ENCODE measurements around the gene LCE6A. TPM values are rescaled to one million over a fixed set of nuclear protein-coding genes. Genes with fewer than 3 reads are reported as not detected.

The LCE6A gene
- total and polyA plus RNA-seq, 9 of the 15 experiments (the other 6 are each of a cell fraction or from before 2014, with no cell fraction given), result not detected

DNA sequence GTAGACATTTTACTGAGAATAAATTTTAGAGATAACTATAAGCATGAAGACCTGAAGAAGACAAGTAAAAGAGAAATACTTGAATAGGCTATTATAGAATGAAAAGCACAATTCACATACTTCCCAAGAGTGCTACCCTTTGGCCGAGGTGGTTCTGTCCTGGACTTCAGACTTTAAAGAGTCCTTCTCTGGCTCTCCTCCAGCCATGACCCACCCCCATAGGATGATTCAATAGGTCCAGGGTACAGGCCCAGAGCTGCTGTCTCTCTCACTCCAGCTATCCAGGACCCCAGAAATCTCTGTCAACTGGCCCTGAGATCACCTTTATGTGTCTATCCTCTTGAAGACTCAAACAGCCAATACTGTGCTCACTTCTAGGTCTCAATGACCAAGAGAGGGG, 34.2 kb downstream of the LCE6A start:
- no peak for DNase-seq (ENCODE audit: extremely low read depth in 1 of 4, low spot score in 3 of 4)
- no peak overlapping the region for H3K27ac ChIP-seq (ENCODE audit: extremely low read depth, low read depth, low read length)
- H3K4me1 ChIP-seq (replicated peaks in 1 of 2; ENCODE audit: control insufficient read depth in 2 of 2, insufficient read depth in 2 of 2, low read length in 2 of 2), result no peaks in the 10 kb centered on the region
- H2AFZ ChIP-seq (ENCODE audit: low read depth, low read length), result no peak overlapping the region
- intact Hi-C loops (cut with micrococcal nuclease) (loop anchor here (5.0 to 10.0 kb wide), 2 partner anchors 40 to 348 kb away; no protein-coding TSS in a partner anchor), in situ Hi-C loops (cut with MboI) (loop anchor here (10.0 kb wide), 2 partner anchors 318 to 348 kb away; no protein-coding TSS in a partner anchor)
- no peaks in the 10 kb centered on the region for H3K79me2 ChIP-seq (ENCODE audit: control insufficient read depth, insufficient read depth, low read length)
- ATAC-seq, result no peak
- POLR2A ChIA-PET, result no interaction called here
- CTCF ChIA-PET (ENCODE audit: low intra/inter-chr PET ratio), result interaction anchor here (1.1 kb wide), 1 partner anchor 223 kb away, joined by 3 read pairs; no protein-coding TSS in a partner anchor
- 0% methylated on average over 1 of the region's 1 CpG for WGBS (ENCODE audit: insufficient coverage, low coverage, missing lambda C conversion rate)
- no peak overlapping the region for H3K4me2 ChIP-seq (ENCODE audit: insufficient read depth, low read length)
- no peak for FAIRE-seq
- H3K9me3 ChIP-seq (replicated peaks; ENCODE audit: control insufficient read depth, insufficient read depth, low read depth, low read length), result no peaks in the 10 kb centered on the region
- H3K9ac ChIP-seq (ENCODE audit: insufficient read depth in 1 of 2, low read depth in 2 of 2, low read length in 2 of 2), result no peak overlapping the region
- H4K20me1 ChIP-seq (replicated peaks; ENCODE audit: control insufficient read depth, insufficient read depth, low read length), result no peaks in the 10 kb centered on the region
- no peaks in the 10 kb centered on the region for H3K36me3 ChIP-seq (ENCODE audit: control insufficient read depth, insufficient read depth, low read length)
- H3K4me3 ChIP-seq, result no peak overlapping the region
- H3K9me1 ChIP-seq (ENCODE audit: control insufficient read depth, insufficient read depth, low read length), result no peaks in the 10 kb centered on the region
- BruUV-seq (replicated peaks), result no TSS peak
- H3K27me3 ChIP-seq (ENCODE audit: control insufficient read depth in 2 of 2, insufficient read depth in 2 of 2, low read length in 2 of 2), result no peaks in the 10 kb centered on the region
- no peak for TF ChIP-seq DMBX1 (CRISPR knock-in tag; IDR thresholded peaks at IDR 0.05; ENCODE audit: borderline replicate concordance)
- TF ChIP-seq SUPT5H (IDR thresholded peaks at IDR 0.05), result no peak
- no peak for TF ChIP-seq ZZZ3 (IDR thresholded peaks at IDR 0.05)
- TF ChIP-seq FOXJ3 (CRISPR knock-in tag; IDR thresholded peaks at IDR 0.05), result no peak
- TF ChIP-seq CBX1 (IDR thresholded peaks at IDR 0.05; ENCODE audit: low read depth), result no peak
- no peak for TF ChIP-seq HDAC1 (IDR thresholded peaks at IDR 0.05)
- TF ChIP-seq, protein P1, sequence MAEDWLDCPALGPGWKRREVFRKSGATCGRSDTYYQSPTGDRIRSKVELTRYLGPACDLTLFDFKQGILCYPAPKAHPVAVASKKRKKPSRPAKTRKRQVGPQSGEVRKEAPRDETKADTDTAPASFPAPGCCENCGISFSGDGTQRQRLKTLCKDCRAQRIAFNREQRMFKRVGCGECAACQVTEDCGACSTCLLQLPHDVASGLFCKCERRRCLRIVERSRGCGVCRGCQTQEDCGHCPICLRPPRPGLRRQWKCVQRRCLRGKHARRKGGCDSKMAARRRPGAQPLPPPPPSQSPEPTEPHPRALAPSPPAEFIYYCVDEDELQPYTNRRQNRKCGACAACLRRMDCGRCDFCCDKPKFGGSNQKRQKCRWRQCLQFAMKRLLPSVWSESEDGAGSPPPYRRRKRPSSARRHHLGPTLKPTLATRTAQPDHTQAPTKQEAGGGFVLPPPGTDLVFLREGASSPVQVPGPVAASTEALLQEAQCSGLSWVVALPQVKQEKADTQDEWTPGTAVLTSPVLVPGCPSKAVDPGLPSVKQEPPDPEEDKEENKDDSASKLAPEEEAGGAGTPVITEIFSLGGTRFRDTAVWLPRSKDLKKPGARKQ (CRISPR knock-in tag; IDR thresholded peaks at IDR 0.05), result no peak
- TF ChIP-seq, protein P2, sequence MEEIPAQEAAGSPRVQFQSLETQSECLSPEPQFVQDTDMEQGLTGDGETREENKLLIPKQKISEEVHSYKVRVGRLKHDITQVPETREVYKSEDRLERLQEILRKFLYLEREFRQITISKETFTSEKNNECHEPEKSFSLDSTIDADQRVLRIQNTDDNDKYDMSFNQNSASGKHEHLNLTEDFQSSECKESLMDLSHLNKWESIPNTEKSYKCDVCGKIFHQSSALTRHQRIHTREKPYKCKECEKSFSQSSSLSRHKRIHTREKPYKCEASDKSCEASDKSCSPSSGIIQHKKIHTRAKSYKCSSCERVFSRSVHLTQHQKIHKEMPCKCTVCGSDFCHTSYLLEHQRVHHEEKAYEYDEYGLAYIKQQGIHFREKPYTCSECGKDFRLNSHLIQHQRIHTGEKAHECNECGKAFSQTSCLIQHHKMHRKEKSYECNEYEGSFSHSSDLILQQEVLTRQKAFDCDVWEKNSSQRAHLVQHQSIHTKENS (CRISPR knock-in tag; IDR thresholded peaks at IDR 0.05), result no peak
- no peak for TF ChIP-seq TEAD2 (tag; IDR thresholded peaks at IDR 0.05)
- TF ChIP-seq, protein P3, sequence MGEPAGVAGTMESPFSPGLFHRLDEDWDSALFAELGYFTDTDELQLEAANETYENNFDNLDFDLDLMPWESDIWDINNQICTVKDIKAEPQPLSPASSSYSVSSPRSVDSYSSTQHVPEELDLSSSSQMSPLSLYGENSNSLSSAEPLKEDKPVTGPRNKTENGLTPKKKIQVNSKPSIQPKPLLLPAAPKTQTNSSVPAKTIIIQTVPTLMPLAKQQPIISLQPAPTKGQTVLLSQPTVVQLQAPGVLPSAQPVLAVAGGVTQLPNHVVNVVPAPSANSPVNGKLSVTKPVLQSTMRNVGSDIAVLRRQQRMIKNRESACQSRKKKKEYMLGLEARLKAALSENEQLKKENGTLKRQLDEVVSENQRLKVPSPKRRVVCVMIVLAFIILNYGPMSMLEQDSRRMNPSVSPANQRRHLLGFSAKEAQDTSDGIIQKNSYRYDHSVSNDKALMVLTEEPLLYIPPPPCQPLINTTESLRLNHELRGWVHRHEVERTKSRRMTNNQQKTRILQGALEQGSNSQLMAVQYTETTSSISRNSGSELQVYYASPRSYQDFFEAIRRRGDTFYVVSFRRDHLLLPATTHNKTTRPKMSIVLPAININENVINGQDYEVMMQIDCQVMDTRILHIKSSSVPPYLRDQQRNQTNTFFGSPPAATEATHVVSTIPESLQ (CRISPR knock-in tag; IDR thresholded peaks at IDR 0.05), result no peak
- no peak for TF ChIP-seq ZNF12 (CRISPR knock-in tag; IDR thresholded peaks at IDR 0.05)
- TF ChIP-seq ZNF384 (IDR thresholded peaks at IDR 0.05; ENCODE audit: low read depth, low read length), result no peak
- no peak for TF ChIP-seq GATAD2B (IDR thresholded peaks at IDR 0.05; ENCODE audit: borderline replicate concordance)
- TF ChIP-seq, protein P4, sequence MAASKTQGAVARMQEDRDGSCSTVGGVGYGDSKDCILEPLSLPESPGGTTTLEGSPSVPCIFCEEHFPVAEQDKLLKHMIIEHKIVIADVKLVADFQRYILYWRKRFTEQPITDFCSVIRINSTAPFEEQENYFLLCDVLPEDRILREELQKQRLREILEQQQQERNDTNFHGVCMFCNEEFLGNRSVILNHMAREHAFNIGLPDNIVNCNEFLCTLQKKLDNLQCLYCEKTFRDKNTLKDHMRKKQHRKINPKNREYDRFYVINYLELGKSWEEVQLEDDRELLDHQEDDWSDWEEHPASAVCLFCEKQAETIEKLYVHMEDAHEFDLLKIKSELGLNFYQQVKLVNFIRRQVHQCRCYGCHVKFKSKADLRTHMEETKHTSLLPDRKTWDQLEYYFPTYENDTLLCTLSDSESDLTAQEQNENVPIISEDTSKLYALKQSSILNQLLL (CRISPR knock-in tag; IDR thresholded peaks at IDR 0.05; ENCODE audit: borderline replicate concordance), result no peak
